Thyroid gland (tissue), 4 donors: ENCODE measurements around the gene NRG3.

Experiments
- POLR2A ChIP-seq, 2 donors: fragments of 450-650 bp; IDR thresholded peaks; one replicate each; pipeline ENCODE4 v1.6.1; 2017; ENCODE audit warnings: antibody characterized with exemption in 2 of 2, mild to moderate bottlenecking in 2 of 2, moderate library complexity in 1 of 2
- TF ChIP-seq, protein P1 (sequence below), 6 experiments: fragments of 200-600 bp in 3 of 6; fragments of 450-650 bp in 3 of 6; sonication (generic) in 3 of 6; IDR thresholded peaks; one replicate each; pipeline ENCODE4 v1.5.1; 2016 to 2019; ENCODE audit warnings: antibody characterized with exemption in 6 of 6, mild to moderate bottlenecking in 2 of 6, inconsistent platforms in 1 of 6, moderate library complexity in 1 of 6

- TF ChIP-seq, protein P1, sequence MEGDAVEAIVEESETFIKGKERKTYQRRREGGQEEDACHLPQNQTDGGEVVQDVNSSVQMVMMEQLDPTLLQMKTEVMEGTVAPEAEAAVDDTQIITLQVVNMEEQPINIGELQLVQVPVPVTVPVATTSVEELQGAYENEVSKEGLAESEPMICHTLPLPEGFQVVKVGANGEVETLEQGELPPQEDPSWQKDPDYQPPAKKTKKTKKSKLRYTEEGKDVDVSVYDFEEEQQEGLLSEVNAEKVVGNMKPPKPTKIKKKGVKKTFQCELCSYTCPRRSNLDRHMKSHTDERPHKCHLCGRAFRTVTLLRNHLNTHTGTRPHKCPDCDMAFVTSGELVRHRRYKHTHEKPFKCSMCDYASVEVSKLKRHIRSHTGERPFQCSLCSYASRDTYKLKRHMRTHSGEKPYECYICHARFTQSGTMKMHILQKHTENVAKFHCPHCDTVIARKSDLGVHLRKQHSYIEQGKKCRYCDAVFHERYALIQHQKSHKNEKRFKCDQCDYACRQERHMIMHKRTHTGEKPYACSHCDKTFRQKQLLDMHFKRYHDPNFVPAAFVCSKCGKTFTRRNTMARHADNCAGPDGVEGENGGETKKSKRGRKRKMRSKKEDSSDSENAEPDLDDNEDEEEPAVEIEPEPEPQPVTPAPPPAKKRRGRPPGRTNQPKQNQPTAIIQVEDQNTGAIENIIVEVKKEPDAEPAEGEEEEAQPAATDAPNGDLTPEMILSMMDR (IDR thresholded peaks at IDR 0.05): no peak
- TF ChIP-seq POLR2A (IDR thresholded peaks at IDR 0.05): no peak
Measured at GRCh38 chr10:82515256-82515655, 640.3 kb downstream of the NRG3 start.
